GM19395 (cell line): ENCODE measurements around the gene SERPINB13.

Source experiments
- ATAC-seq: cut with Tn5 transposase; IDR thresholded peaks from one replicate; pipeline ENCODE4 v1.9.1; 2021; ENCODE audit warnings: mild to moderate bottlenecking, moderate library complexity; ENCODE audit not compliant: unreplicated experiment

Gene SERPINB13

DNA sequence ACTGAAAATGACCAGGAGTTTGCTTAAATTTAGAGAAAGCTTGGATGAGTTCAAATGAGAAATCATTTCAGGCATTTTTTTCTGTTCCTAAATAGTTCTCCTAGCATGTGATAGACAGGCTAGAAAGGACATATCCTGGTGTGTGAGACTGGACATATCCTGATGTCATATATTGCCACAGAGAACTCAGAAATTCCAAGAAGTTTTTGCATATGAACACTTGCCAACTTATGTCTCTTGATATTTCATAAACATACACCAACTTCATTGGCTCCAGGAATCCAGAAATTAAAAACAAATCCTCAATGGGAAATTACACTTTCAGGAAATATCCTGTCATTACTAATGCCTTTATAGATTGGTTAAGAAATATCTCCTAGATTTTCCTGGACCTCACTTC is 59.8 kb downstream of the SERPINB13 start:
- ATAC-seq, result no peak

DNA sequence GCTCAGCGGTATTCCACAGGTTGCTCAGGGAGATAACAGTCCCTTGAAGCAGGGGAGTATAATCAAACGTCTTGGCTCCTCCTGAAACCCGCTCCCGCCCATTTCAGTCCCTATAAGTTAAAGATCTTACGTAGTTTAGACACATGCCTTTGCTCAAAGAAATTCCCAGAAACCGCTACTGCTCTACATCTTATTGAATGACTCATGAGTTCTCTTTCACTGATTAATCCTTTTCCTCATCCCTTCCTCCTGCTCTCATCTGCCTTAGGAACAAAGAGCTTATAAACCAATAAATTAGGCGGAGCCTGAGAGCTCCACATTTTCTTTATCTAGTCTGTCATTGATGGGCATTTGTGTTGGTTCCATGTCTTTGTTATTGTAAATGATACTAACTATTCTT is 61.1 kb downstream of the SERPINB13 start:
- no peak for ATAC-seq
